GM04504 (cell line): ENCODE results near the gene TAF10.
A peak's percentile ranks its signal among the peaks of the same experiment; 100 is the strongest.

Experiments
- DNase-seq: peaks from one replicate; pipeline ENCODE4 v3.0.0-alpha.2; 2012; ENCODE audit warnings: low read depth

The TAF10 gene

GRCh38 chr11:6640036-6640984 is 28.3 kb upstream of the TAF10 start:
- DNase-seq: no peak

GRCh38 chr11:6638429-6638828 is 26.4 kb upstream of the TAF10 start:
- no peak for DNase-seq

GRCh38 chr11:6637871-6638270 is 25.9 kb upstream of the TAF10 start:
- DNase-seq: peak; percentile 98

DNA sequence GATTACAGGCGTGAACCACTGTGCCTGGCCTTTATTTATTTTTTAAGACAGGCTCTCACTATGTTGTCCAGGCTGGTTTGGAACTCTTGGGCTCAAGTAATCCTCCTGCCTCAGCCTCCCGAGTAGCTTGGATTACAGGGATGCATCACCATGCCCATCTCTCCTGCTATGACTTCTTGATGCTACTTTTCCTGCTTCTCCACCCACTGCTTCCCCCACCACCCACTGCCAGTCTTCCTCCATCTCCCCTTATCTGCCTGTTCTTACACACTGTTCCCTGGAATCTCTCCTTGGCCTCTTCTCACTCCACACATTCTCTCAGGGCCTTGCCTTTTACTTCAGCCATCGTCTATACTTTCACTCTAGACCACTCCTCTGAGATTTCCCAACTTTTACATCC is 24.5 kb upstream of the TAF10 start:
- no peak for DNase-seq

GRCh38 chr11:6635082-6635932 is 23.3 kb upstream of the TAF10 start:
- no peak for DNase-seq

GRCh38 chr11:6634534-6634933 is 22.5 kb upstream of the TAF10 start:
- no peak for DNase-seq

DNA sequence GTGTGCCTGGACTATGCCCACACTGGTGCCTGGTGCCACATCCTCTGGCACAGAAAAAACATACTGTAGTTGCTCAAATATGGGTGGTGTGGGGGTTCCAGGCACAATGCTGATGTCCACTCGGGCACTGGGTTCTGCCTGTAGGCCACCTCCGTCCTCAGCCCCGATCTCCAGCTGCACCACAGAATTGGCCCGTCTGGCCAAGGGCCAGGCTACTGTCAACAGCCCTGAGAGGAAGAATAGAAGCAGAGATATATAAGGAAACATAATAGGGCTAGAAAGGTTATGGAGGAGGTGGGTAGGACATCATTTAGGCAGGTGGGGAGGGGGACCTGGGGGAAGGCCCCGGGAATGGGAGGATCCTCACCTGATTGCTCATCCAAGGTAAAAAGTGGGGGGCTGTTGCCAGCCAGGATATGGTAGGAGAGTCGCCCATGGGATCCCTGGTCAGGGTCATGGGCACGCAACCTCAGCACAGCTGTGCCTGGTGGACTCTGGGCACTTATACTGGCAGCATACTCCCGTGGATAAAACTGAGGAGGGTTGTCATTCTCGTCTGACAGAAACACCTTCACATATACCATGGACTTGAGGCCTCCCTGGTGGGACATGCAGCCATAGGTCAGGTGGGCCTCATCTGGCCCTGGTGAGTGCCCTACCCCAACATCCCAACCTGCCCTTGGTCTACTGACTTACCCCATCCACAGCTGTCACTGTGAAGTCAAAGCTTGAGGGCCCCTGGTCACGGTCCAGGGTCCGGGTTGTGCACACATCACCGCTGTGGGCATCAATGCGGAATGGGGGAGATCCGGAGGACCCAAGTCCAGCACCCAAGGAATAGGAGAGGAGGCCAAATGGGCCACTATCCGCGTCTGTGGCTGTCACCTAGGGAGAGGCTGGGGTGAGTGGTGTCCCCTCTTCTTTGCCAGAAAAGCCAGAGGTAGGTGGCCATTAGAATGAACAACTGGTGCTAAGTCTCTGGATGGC is 21.7 kb upstream of the TAF10 start:
- DNase-seq: no peak

DNA sequence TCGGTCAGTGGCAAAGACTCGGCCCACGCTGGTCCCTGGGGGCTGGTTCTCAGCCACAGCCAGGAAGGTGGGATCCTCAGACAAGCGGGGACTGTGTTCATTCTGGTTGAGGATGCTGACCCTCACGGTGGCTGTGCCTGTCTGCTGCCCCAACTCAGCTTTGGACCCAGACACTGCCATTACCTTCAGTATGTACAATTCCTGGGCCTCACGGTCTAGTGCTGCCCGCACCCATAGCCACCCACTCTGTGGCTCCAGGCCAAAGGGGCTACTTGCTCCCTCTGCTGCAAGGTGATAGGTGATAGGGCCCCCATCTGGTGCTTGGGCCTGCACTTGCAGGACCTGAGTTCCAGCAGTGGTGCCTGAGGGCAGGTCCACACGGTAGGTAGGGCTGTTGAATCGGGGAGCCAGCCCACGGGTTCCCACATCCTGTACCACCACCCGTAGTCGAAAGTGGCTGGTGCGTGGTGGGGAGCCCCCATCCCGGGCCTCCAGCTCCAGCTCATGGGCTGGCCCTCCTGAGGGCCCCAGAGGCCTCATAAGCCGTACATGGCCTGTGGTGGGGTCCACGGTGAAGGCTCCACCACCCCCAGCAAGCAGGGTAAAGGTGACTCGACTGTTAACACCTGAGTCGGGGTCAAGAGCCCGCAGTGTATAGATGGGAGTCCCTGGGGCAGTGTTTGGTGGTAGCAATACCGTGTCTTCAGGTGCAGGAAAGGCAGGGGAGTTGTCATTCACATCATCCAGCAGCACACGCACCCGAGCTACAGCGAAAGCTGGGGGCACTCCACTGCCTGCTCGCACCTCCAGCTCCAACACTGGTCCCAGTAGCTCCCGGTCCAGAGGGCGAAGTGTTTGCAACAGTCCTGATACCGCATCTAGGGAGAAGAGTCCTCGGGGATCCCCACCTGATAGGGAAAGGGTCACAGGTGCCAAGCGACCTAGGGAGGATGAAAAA is 20.4 kb upstream of the TAF10 start:
- DNase-seq: no peak

DNA sequence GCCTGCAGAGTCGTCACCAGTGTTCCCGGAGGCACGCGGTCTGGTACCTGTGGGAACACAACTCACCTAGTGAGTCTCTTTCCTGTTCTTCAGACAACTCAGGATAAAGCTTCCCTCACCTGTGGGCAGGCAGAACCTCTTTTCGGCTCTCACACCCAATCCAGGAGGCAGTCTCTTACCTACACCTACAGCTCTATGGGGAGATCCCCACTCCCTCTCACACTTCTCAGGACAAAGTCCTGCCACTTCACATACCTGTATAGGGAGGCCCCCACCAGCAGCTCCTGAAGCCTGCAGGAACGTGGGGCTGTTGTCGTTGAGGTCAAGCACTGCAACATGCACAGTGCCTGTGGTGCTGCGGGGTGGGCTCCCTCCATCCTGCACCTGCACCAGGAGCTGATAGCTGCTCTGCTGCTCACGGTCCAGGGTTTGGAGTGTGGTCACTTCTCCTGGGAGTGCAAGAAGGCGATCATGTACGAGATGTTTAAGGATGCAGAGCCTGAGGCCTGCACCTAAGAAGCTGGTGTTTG is 19.4 kb upstream of the TAF10 start:
- DNase-seq: no peak

DNA sequence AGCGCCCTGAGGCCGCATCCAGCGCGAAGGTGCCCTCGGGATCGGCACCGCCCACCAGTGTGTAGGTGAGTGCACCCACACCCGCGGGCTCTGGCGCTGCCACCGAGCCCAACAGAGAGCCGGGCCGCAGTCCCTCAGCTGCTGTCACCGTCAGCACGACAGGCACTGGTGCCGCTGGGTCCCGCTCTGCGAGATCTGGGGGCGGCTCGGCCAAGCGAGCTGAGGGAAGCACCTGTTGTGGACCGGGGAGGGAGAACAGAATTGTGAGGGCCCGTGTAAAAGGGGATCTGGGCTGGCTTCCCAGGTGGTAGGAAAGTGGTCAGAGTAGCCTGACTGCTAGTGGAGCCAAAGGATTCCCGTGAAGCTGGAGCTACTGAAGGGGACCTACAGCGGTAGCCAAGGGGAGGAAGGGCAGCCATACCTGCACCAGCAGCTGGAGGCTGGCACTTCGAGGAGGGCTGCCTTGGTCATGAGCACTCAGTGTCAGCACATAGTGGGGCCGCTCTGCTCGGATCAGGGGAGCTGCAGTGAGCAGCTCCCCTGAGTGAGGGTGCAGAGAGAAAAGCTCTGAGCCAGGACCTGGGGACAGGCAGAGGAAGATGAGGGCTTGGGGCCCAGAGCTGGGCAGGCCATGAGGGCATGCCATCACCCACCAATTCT is 18.7 kb upstream of the TAF10 start:
- no peak for DNase-seq

DNA sequence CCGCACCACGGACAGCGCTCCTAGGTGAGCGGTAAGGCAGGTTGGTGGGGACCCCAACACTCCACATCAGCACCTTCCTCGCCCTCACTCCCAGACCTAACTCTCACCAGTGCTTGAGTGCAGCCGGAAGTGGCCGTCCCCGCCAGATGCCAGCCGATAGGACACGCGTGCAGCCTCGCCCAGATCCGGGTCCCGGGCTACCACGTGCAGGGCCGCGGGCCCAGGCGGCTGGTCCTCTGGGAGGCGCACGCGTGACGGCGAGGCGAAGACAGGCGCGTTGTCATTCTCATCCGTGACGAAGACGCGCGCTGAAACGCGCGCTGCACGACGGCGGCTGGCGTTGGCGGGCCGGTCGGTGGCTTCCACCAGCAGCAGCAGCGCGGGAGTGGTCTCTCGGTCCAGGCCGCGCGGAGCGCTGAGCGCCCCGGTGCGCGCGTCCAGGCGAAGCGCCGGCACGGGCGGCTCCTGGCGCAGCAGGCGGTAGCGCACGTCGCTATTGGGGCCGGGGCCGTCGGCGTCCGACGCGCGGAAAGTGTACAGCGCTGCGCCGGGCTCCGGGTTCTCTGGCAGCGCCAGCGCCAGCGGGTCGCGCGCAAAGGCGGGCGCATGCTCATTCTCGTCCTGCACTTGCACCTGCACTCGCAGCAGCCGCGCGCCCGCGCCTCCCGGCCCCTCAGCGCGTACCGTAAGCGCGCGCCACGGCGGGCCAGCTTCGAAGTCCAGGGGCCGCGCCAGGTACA is 18.0 kb upstream of the TAF10 start:
- no peak for DNase-seq

- no peak for DNase-seq
Measured at GRCh38 chr11:6629573-6629891, 17.5 kb upstream of the TAF10 start.

DNA sequence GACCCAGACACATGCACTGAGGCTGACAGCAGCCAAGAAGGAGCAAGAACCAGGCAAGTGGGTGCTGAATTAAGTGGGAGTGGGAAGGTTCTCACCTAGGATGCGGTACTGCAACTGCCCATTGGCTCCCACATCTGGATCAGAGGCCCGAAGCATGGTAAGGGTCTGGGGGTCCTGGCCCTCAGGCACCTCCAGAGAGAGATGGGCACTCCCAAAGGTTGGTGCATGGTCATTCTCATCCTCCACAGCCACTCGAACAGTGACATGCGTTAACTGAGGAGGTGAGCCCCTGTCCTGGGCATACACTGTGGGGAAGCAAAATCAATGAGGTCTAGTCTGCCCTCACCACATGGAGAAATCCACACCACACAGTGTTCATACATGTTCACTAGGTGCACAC is 16.5 kb upstream of the TAF10 start:
- DNase-seq: no peak

GRCh38 chr11:6627762-6628241 is 15.8 kb upstream of the TAF10 start:
- no peak for DNase-seq

GRCh38 chr11:6626971-6627761 is 15.2 kb upstream of the TAF10 start:
- no peak for DNase-seq

GRCh38 chr11:6625832-6626420 is 13.9 kb upstream of the TAF10 start:
- DNase-seq: no peak

- DNase-seq: no peak
Measured at GRCh38 chr11:6625156-6625831, 13.3 kb upstream of the TAF10 start.
